Fibroblast of lung (primary cell): Measurements from ENCODE around the gene DNAH10. TPM values are rescaled to one million over a fixed set of nuclear protein-coding genes. Genes with fewer than 3 reads are reported as not detected.

Experiments
- DNase-seq, 2 donors: peaks; one replicate each; pipeline versions ENCODE4 v3.0.0 to v3.0.0-alpha.2; 2010; ENCODE audit warnings: low read depth in 2 of 2
- H2AFZ ChIP-seq: 2 replicates; pipeline ENCODE4 v1.5.1; 2012; ENCODE audit warnings: low read length, control low read depth, inconsistent platforms
- H3K27ac ChIP-seq: 2 replicates; pipeline ENCODE4 v1.5.1; 2011; ENCODE audit warnings: low read length, control low read depth; ENCODE audit not compliant: insufficient read depth
- H3K27me3 ChIP-seq: 2 replicates; pipeline ENCODE4 v1.5.1; 2011; ENCODE audit warnings: mild to moderate bottlenecking, low read length; ENCODE audit not compliant: control insufficient read depth, insufficient read depth
- H3K36me3 ChIP-seq: 2 replicates; pipeline ENCODE4 v1.5.1; 2011; ENCODE audit warnings: low read length; ENCODE audit not compliant: control insufficient read depth, insufficient read depth
- H3K4me1 ChIP-seq: 2 replicates; pipeline ENCODE4 v1.5.1; 2011; ENCODE audit warnings: low read length; ENCODE audit not compliant: control insufficient read depth, insufficient read depth; ENCODE audit errors: extremely low read depth
- H3K4me2 ChIP-seq: 2 replicates; pipeline ENCODE4 v1.5.1; 2011; ENCODE audit warnings: low read length, control low read depth; ENCODE audit not compliant: insufficient read depth; ENCODE audit errors: extremely low read depth
- H3K4me3 ChIP-seq, 4 experiments: fragments of 200-600 bp in 1 of 4; sonication (generic) in 1 of 4; replicated peaks in 1 of 4; 2 replicates each; pipeline ENCODE4 v1.5.1; 2011 to 2016; ENCODE audit warnings: low read length in 4 of 4, low read depth in 3 of 4, mild to moderate bottlenecking in 3 of 4, control low read depth in 2 of 4, inconsistent platforms in 1 of 4, mixed read lengths in 1 of 4; ENCODE audit not compliant: insufficient read depth in 1 of 4; ENCODE audit errors: control extremely low read depth in 1 of 4
- H3K79me2 ChIP-seq: 2 replicates; pipeline ENCODE4 v1.5.1; 2012; ENCODE audit warnings: mild to moderate bottlenecking, low read length, inconsistent platforms; ENCODE audit not compliant: control insufficient read depth, insufficient read depth
- H3K9ac ChIP-seq: 2 replicates; pipeline ENCODE4 v1.5.1; 2011; ENCODE audit warnings: mild to moderate bottlenecking, low read length, control low read depth; ENCODE audit not compliant: insufficient read depth
- H3K9me3 ChIP-seq: 2 replicates; pipeline ENCODE4 v1.5.1; 2012; ENCODE audit warnings: low read depth, low read length; ENCODE audit not compliant: control insufficient read depth, insufficient read depth
- H4K20me1 ChIP-seq: 2 replicates; pipeline ENCODE4 v1.5.1; 2011; ENCODE audit warnings: low read length; ENCODE audit not compliant: control insufficient read depth, insufficient read depth; ENCODE audit errors: extremely low read depth
- EZH2 ChIP-seq: IDR thresholded peaks from 2 replicates; pipeline ENCODE4 v1.5.1; 2012; ENCODE audit warnings: low read length, control low read depth, mild to moderate bottlenecking; ENCODE audit errors: missing control alignments
- polyA plus RNA-seq, 2 donors: library from polyadenylated mRNA; depleted of rRNA in 1 of 2; stranded (reverse) in 1 of 2; unstranded in 1 of 2; fragments of >200 nt; gene quantifications; 2 replicates each; pipeline ENCODE4 v1.2.1, GENCODE V29; 2011 to 2012; ENCODE audit warnings: missing spikeins in 1 of 2
- total RNA-seq: library from RNA; depleted of rRNA; stranded (reverse); fragments of >200 nt; gene quantifications from 2 replicates; pipeline ENCODE4 v1.2.1, GENCODE V29; 2014
- TF ChIP-seq, protein P1 (sequence below), 2 donors: IDR thresholded peaks in 1 of 2; conservative IDR thresholded peaks in 1 of 2; 1 replicate in 1 of 2; 2 replicates in 1 of 2; pipeline ENCODE4 v1.5.1; 2011 to 2012; ENCODE audit warnings: low read length in 2 of 2, control low read depth in 1 of 2, inconsistent platforms in 1 of 2, low read depth in 1 of 2, mild to moderate bottlenecking in 1 of 2

Gene DNAH10
- total and polyA plus RNA-seq, 2 donors (not counting 1 experiment from before 2014, with no cell fraction given) = 0.06 to 0.33 TPM

DNA sequence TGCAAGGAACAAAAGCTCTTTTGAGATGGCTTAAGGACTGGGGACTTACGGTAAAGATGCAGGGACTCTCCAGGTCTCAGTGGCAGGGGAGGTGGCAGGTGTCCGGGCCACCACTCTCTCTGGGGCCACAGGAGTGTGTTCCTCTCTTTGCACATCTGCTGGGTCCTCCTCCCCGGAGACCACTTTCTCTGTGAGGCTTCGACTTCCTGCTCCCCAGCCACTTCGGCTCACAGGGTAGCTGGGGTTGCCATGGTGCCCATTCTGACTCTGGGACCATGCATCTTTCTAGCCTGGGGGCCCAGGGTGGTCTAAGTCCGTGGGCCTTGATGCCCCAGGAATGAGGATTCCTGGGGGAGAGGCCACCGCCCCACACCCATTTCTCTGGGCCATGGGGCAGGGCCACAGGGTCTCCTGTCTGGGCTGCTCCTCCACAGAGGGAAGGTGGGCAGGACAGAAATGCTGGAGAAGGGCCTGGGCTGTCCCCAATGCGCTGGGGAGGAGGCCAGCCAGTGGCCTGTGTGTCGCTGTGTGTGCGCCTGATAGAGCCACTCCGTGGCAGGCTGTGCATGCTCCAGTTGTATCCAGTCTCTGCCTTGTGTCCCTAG is 172.0 kb downstream of the DNAH10 start:
- Histone ChIP-seq H3K27me3 (no peaks in the 10 kb centered on the region), H3K4me2 (no peak overlapping the region), H2AFZ (no peak overlapping the region), H3K4me3 (no peak overlapping the region), H3K36me3 (peaks cover 2% of the 10 kb centered on the region), H4K20me1 (no peaks in the 10 kb centered on the region), H3K9ac (no peak overlapping the region), H3K4me1 (no peaks in the 10 kb centered on the region), H3K79me2 (no peaks in the 10 kb centered on the region), H3K27ac (no peak overlapping the region), H3K9me3 (no peaks in the 10 kb centered on the region)
- no peak for TF ChIP-seq EZH2
- TF ChIP-seq, protein P1, sequence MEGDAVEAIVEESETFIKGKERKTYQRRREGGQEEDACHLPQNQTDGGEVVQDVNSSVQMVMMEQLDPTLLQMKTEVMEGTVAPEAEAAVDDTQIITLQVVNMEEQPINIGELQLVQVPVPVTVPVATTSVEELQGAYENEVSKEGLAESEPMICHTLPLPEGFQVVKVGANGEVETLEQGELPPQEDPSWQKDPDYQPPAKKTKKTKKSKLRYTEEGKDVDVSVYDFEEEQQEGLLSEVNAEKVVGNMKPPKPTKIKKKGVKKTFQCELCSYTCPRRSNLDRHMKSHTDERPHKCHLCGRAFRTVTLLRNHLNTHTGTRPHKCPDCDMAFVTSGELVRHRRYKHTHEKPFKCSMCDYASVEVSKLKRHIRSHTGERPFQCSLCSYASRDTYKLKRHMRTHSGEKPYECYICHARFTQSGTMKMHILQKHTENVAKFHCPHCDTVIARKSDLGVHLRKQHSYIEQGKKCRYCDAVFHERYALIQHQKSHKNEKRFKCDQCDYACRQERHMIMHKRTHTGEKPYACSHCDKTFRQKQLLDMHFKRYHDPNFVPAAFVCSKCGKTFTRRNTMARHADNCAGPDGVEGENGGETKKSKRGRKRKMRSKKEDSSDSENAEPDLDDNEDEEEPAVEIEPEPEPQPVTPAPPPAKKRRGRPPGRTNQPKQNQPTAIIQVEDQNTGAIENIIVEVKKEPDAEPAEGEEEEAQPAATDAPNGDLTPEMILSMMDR (conservative IDR thresholded peaks at IDR 0.05 in 1 of 2, IDR thresholded peaks at IDR 0.05 in 1 of 2; ENCODE audit: low read depth in 1 of 2, low read length in 2 of 2) = no peak
- DNase-seq = no peak

DNA sequence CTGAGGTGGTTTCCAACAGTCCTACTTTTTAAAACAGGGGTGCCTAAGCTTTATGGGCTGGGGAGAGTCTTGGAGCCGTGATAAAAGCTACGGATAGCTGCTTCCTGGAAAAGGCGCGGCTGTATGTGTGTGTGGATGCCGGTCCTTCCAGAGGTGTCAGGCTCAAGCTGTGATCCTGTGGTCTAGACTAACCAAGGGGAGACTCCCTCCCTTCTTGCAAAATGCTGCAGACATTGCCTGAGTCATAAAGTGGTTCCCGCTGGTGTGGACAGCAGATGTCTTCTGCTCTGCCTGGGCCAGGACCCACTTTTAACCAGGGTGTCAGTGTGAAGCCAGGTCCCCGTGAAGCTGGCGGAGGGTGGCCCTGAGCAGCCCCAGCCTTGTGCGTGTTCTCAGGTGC is 172.7 kb downstream of the DNAH10 start:
- DNase-seq = peak; percentile 33 to 63
- no peaks in the 10 kb centered on the region for H3K27me3 ChIP-seq

DNA sequence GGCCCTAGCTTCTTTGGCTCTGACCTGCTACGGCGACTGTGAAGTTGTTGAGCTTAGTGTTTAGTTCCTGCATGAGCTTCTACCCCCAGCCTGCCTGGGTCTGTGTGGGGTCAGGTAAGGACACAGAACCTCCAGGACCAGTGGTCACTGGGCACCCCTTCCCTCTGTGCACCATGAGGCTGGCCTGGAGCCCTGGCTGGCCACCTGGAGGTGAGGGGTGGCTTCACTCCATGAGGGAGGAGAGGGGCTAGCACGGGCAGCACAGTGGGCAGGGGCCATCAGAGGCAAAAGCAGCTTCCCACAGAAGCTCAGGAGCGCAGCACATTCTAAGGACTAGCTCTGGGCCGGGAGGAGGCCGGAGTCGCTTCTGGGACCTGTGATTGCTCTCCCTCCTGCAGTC is 173.9 kb downstream of the DNAH10 start:
- no peak overlapping the region for H3K9ac ChIP-seq
- H3K4me1 ChIP-seq = no peaks in the 10 kb centered on the region
- H3K27ac ChIP-seq = no peak overlapping the region
- no peak for DNase-seq
- TF ChIP-seq, protein P1 (conservative IDR thresholded peaks at IDR 0.05 in 1 of 2, IDR thresholded peaks at IDR 0.05 in 1 of 2; ENCODE audit: low read depth in 1 of 2, low read length in 2 of 2) = no peak
- no peak overlapping the region for H3K4me3 ChIP-seq
- H2AFZ ChIP-seq = no peak overlapping the region
- no peaks in the 10 kb centered on the region for H3K27me3 ChIP-seq
- no peaks in the 10 kb centered on the region for H4K20me1 ChIP-seq
- no peaks in the 10 kb centered on the region for H3K9me3 ChIP-seq
- no peak overlapping the region for H3K4me2 ChIP-seq
- H3K36me3 ChIP-seq = peaks cover 2% of the 10 kb centered on the region
- no peaks in the 10 kb centered on the region for H3K79me2 ChIP-seq

More for the DNA sequence above, 172.7 kb downstream of the DNAH10 start:
- no peaks in the 10 kb centered on the region for H3K9me3 ChIP-seq
- no peak overlapping the region for H3K27ac ChIP-seq
- no peak overlapping the region for H3K4me2 ChIP-seq
- H3K4me1 ChIP-seq = no peaks in the 10 kb centered on the region
- H3K9ac ChIP-seq = no peak overlapping the region
- no peaks in the 10 kb centered on the region for H3K79me2 ChIP-seq
- H4K20me1 ChIP-seq = no peaks in the 10 kb centered on the region
- TF ChIP-seq, protein P1 (conservative IDR thresholded peaks at IDR 0.05 in 1 of 2, IDR thresholded peaks at IDR 0.05 in 1 of 2; ENCODE audit: low read depth in 1 of 2, low read length in 2 of 2) = no peak
- TF ChIP-seq EZH2 = no peak
- H2AFZ ChIP-seq = no peak overlapping the region
- peaks cover 2% of the 10 kb centered on the region for H3K36me3 ChIP-seq
- H3K4me3 ChIP-seq = no peak overlapping the region
